Cardiac fibroblast (primary cell): ENCODE measurements around the gene TBC1D1.

Experiments
- DNase-seq, 2 donors: peaks; one replicate each; pipeline versions ENCODE4 v3.0.0 to v3.0.0-alpha.2; 2010; ENCODE audit warnings: low read depth in 2 of 2
- H3K4me3 ChIP-seq, 2 donors: replicated peaks in 1 of 2; 1 replicate in 1 of 2; 2 replicates in 1 of 2; pipeline ENCODE4 v1.5.1; 2011; ENCODE audit warnings: low read depth in 2 of 2, low read length in 2 of 2, mild to moderate bottlenecking in 2 of 2, moderate library complexity in 1 of 2
- TF ChIP-seq, protein P1 (sequence below): IDR thresholded peaks from one replicate; pipeline ENCODE4 v1.5.1; 2011; ENCODE audit warnings: low read depth, mild to moderate bottlenecking, low read length, inconsistent platforms

The TBC1D1 gene

DNA sequence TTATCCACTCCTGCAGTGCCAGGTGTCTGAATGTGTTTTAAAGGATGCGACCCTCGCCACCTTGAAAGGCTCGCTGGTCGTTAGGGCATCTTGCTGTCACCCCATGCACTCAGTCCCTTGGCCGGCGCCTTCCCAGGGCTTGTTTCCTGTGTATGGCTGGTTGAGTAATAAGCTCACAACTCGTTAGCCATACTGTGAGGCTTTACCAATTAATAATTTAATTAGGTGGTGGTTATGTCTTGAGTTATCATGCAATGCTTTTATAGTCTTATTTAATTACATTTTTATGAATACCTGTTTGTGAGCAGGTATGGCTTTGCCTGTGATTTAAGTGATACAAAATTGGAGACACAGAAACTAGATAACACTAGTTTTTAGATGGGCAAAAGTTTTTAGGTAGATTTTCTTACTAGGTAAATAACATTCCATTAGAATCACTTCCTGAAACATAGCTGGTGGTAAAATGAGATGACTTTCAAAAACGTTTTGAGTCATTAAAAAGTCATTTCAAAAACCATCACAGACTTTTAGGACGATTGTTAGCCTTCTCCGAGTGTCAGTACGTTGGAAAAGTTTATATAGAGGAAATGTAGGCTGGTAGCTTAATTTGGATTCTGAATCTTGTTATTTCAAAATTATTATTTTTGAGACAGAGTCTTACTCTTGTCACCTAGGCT, 87.5 kb downstream of the TBC1D1 start:
- H3K4me3 ChIP-seq = peak overlapping the region; percentile 59 to 67
- TF ChIP-seq, protein P1, sequence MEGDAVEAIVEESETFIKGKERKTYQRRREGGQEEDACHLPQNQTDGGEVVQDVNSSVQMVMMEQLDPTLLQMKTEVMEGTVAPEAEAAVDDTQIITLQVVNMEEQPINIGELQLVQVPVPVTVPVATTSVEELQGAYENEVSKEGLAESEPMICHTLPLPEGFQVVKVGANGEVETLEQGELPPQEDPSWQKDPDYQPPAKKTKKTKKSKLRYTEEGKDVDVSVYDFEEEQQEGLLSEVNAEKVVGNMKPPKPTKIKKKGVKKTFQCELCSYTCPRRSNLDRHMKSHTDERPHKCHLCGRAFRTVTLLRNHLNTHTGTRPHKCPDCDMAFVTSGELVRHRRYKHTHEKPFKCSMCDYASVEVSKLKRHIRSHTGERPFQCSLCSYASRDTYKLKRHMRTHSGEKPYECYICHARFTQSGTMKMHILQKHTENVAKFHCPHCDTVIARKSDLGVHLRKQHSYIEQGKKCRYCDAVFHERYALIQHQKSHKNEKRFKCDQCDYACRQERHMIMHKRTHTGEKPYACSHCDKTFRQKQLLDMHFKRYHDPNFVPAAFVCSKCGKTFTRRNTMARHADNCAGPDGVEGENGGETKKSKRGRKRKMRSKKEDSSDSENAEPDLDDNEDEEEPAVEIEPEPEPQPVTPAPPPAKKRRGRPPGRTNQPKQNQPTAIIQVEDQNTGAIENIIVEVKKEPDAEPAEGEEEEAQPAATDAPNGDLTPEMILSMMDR = no peak
- peak in 1 of 2 donors; percentile 40 for DNase-seq

DNA sequence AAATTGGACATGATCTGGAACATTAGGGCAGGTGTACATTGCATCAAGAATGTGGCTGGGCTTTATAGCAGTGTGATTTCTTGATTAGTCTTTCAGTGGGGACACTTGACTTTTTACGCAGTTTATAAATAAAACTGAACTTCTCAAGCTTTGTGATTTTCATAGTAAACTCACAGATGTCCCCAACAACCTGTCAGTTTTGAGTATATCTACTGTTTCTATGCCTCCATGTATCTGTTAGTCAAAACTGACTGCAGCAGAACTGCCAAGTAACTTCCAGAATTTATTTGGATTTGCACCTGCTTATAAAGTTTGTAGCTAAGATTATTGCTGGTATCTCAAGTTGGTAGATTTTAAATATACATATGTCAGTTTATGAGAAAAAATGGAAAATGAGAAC, 89.4 kb downstream of the TBC1D1 start:
- no peak overlapping the region for H3K4me3 ChIP-seq
- no peak for DNase-seq
- TF ChIP-seq, protein P1 = no peak

GRCh38 chr4:37981425-37981824, 90.5 kb downstream of the TBC1D1 start:
- TF ChIP-seq, protein P1 = no peak
- no peak overlapping the region for H3K4me3 ChIP-seq
- no peak for DNase-seq

- peak in 1 of 2 donors; percentile 33 for DNase-seq
- no peak overlapping the region for H3K4me3 ChIP-seq
- TF ChIP-seq, protein P1 = no peak
These were observed 91.2 kb downstream of the TBC1D1 start for GRCh38 chr4:37981844-37982720.

GRCh38 chr4:37982736-37983135, 91.9 kb downstream of the TBC1D1 start:
- H3K4me3 ChIP-seq = no peak overlapping the region
- no peak for DNase-seq
- TF ChIP-seq, protein P1 = no peak

DNA sequence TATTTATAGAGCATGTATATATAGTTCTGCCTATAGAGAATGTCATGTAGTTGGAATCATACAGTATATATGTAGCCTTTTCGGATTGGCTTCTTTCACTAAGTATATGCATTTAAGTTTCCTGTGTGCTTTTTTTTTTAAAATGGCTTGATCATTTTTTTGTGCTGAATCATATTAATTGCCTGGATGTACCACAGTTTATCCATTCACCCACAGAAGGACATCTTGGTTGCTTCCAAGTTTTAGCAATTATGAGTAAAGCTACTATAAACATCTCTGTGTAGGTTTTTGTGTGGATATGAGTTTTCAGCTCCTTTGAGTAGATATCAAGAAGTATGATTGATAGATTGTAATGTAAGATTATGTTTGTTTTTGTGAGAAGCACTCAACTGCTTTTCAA, 93.1 kb downstream of the TBC1D1 start:
- DNase-seq = no peak
- no peak overlapping the region for H3K4me3 ChIP-seq
- TF ChIP-seq, protein P1 = no peak
